Mesendoderm (in vitro differentiated cells): ENCODE results near the gene GPNMB.
A peak's percentile ranks its signal among the peaks of the same experiment; 100 is the strongest.
"Not testable (repeated sequence)": the region's sequence is repeated elsewhere in the genome, so short reads cannot be mapped to it uniquely, and the experiment has no call there.

Source experiments
- DNase-seq: peaks from one replicate; pipeline ENCODE4 v3.0.0; 2013
- H2AK5ac ChIP-seq: 2 replicates; pipeline ENCODE4 v1.6.1; 2013; ENCODE audit warnings: low read length, inconsistent platforms
- H2BK120ac ChIP-seq: 2 replicates; pipeline ENCODE4 v1.6.1; 2013; ENCODE audit warnings: low read depth, mild to moderate bottlenecking, low read length, moderate library complexity, mixed read lengths
- H2BK15ac ChIP-seq: replicated peaks from 2 replicates; pipeline ENCODE4 v1.6.1; 2013; ENCODE audit warnings: low read depth, mild to moderate bottlenecking, moderate library complexity
- H2BK5ac ChIP-seq: 2 replicates; pipeline ENCODE4 v1.6.1; 2013; ENCODE audit warnings: low read length, inconsistent platforms
- H3K18ac ChIP-seq: 2 replicates; pipeline ENCODE4 v1.6.1; 2013; ENCODE audit warnings: mild to moderate bottlenecking, low read length, mixed read lengths
- H3K23ac ChIP-seq: one replicate; pipeline ENCODE4 v1.6.1; 2013; ENCODE audit warnings: low read length
- H3K27ac ChIP-seq: 2 replicates; pipeline ENCODE4 v1.5.1; 2013; ENCODE audit warnings: low read depth, mild to moderate bottlenecking, inconsistent platforms, low read length, moderate library complexity
- H3K27me3 ChIP-seq: 2 replicates; pipeline ENCODE4 v1.6.1; 2013; ENCODE audit warnings: low read length, control low read depth, mild to moderate bottlenecking, inconsistent platforms; ENCODE audit not compliant: insufficient read depth, poor library complexity
- H3K36me3 ChIP-seq: 2 replicates; pipeline ENCODE4 v1.6.1; 2013; ENCODE audit warnings: low read length, inconsistent platforms; ENCODE audit not compliant: control insufficient read depth, insufficient read depth
- H3K4ac ChIP-seq: one replicate; pipeline ENCODE4 v1.6.1; 2013; ENCODE audit warnings: low read depth, mild to moderate bottlenecking, low read length, moderate library complexity
- H3K4me1 ChIP-seq: 2 replicates; pipeline ENCODE4 v1.6.1; 2013; ENCODE audit warnings: low read depth, low read length, inconsistent platforms; ENCODE audit not compliant: control insufficient read depth
- H3K4me2 ChIP-seq: 2 replicates; pipeline ENCODE4 v1.6.1; 2013; ENCODE audit warnings: low read length
- H3K4me3 ChIP-seq: 2 replicates; pipeline ENCODE4 v1.5.1; 2013; ENCODE audit warnings: mild to moderate bottlenecking, low read length
- H3K56ac ChIP-seq: one replicate; pipeline ENCODE4 v1.6.1; 2013; ENCODE audit warnings: low read length
- H3K79me1 ChIP-seq: 2 replicates; pipeline ENCODE4 v1.6.1; 2013; ENCODE audit warnings: low read length, inconsistent platforms
- H3K79me2 ChIP-seq: 2 replicates; pipeline ENCODE4 v1.6.1; 2013; ENCODE audit warnings: mild to moderate bottlenecking, low read length; ENCODE audit not compliant: control insufficient read depth, insufficient read depth
- H3K9ac ChIP-seq: 2 replicates; pipeline ENCODE4 v1.6.1; 2013; ENCODE audit warnings: low read length, inconsistent platforms
- H4K5ac ChIP-seq: one replicate; pipeline ENCODE4 v1.6.1; 2013; ENCODE audit warnings: low read length
- H4K8ac ChIP-seq: one replicate; pipeline ENCODE4 v1.6.1; 2013; ENCODE audit warnings: low read depth, mild to moderate bottlenecking, control low read depth, low read length, moderate library complexity
- WGBS: extraction: QIAGEN DNeasy Blood & Tissue Kit; methylation state at CpG from one replicate; pipeline ENCODE4 v1.1.7; 2013; ENCODE audit warnings: low lambda C conversion rate, missing lambda C conversion rate; ENCODE audit not compliant: insufficient coverage; ENCODE audit errors: extremely low coverage; 5-methylcytosine and 5-hydroxymethylcytosine counted together

GPNMB gene

GRCh38 chr7:23308754-23309153, 62.2 kb downstream of the GPNMB start:
- Histone ChIP-seq H2BK15ac (no peak overlapping the region), H3K79me2 (peaks cover 8% of the 10 kb centered on the region), H3K27ac (no peak overlapping the region), H3K56ac (no peak overlapping the region), H2BK120ac (no peak overlapping the region), H3K27me3 (no peaks in the 10 kb centered on the region), H3K23ac (no peak overlapping the region), H3K79me1 (peaks cover 4% of the 10 kb centered on the region), H3K4me2 (no peak overlapping the region), H3K4me1 (no peaks in the 10 kb centered on the region), H3K4ac (no peak overlapping the region), H4K8ac (no peak overlapping the region), H3K36me3 (peaks cover 5% of the 10 kb centered on the region), H3K18ac (no peak overlapping the region), H4K5ac (no peak overlapping the region), H3K4me3 (no peak overlapping the region), H3K9ac (no peak overlapping the region), H2BK5ac (no peak overlapping the region), H2AK5ac (no peak overlapping the region)
- WGBS: no CpG with 5 or more reads among the region's 6 CpGs
- no peak for DNase-seq

GRCh38 chr7:23312141-23312540, 65.6 kb downstream of the GPNMB start:
- not testable (repeated sequence) for H3K18ac ChIP-seq, H3K79me1 ChIP-seq, H3K4me3 ChIP-seq, H3K9ac ChIP-seq, H3K36me3 ChIP-seq, DNase-seq, H3K56ac ChIP-seq, H2BK5ac ChIP-seq, H3K4me2 ChIP-seq, H3K27ac ChIP-seq, H3K4me1 ChIP-seq, H3K27me3 ChIP-seq, H3K4ac ChIP-seq, H3K79me2 ChIP-seq, H4K5ac ChIP-seq, H2BK15ac ChIP-seq, H3K23ac ChIP-seq, H2AK5ac ChIP-seq, H2BK120ac ChIP-seq
- peak overlapping the region; percentile 56 for H4K8ac ChIP-seq
- WGBS: no CpG with 5 or more reads among the region's 2 CpGs

- H3K9ac ChIP-seq: no peak overlapping the region
- no peak overlapping the region for H4K8ac ChIP-seq
- no peak overlapping the region for H3K18ac ChIP-seq
- H2BK120ac ChIP-seq: no peak overlapping the region
- WGBS: no CpG with 5 or more reads among the region's 7 CpGs
- H2BK5ac ChIP-seq: no peak overlapping the region
- H3K27me3 ChIP-seq: no peaks in the 10 kb centered on the region
- H3K4me2 ChIP-seq: no peak overlapping the region
- H3K79me1 ChIP-seq: no peaks in the 10 kb centered on the region
- H2BK15ac ChIP-seq: no peak overlapping the region
- H3K4me3 ChIP-seq: no peak overlapping the region
- no peak overlapping the region for H3K27ac ChIP-seq
- no peak for DNase-seq
- H3K23ac ChIP-seq: no peak overlapping the region
- no peak overlapping the region for H2AK5ac ChIP-seq
- H3K56ac ChIP-seq: no peak overlapping the region
- H3K36me3 ChIP-seq: peaks cover 17% of the 10 kb centered on the region
- H3K4me1 ChIP-seq: no peaks in the 10 kb centered on the region
- no peaks in the 10 kb centered on the region for H3K79me2 ChIP-seq
- H4K5ac ChIP-seq: no peak overlapping the region
- H3K4ac ChIP-seq: no peak overlapping the region
Observed at GRCh38 chr7:23315366-23315765, 68.8 kb downstream of the GPNMB start.
